ENCODE measurements around the gene ATG2A. TPM values are rescaled to one million over a fixed set of nuclear protein-coding genes. Genes with fewer than 3 reads are reported as not detected.

Gene ATG2A
- total and polyA plus RNA-seq, 2 donors from 2014 or later, result 16.8 to 26.9 TPM

GRCh38 chr11:64902102-64902900 lies 14.7 kb downstream of the ATG2A start:
- intact Hi-C loops (cut with DNase I), result no loop called here
- H3K27ac ChIP-seq (ENCODE audit: low read depth in 2 of 2, low read length in 2 of 2), result no peak overlapping the region
- H3K27me3 ChIP-seq (ENCODE audit: control insufficient read depth, insufficient read depth, low read length), result no peaks in the 10 kb centered on the region
- TF ChIP-seq CTCF (IDR thresholded peaks at IDR 0.05; ENCODE audit: borderline replicate concordance, extremely low read depth, insufficient read depth), result no peak
- DNase-seq (no peak), FAIRE-seq (no peak)
- no peak overlapping the region for H3K9ac ChIP-seq (ENCODE audit: low read length in 3 of 3)
- H3K4me1 ChIP-seq (ENCODE audit: control insufficient read depth in 2 of 3, insufficient read depth in 2 of 3, low read depth in 1 of 3, low read length in 3 of 3), result no peaks in the 10 kb centered on the region
- H3K9me3 ChIP-seq (ENCODE audit: control insufficient read depth in 2 of 3, insufficient read depth in 1 of 3, low read length in 3 of 3), result no peaks in the 10 kb centered on the region
- H3K4me3 ChIP-seq (ENCODE audit: low read length in 3 of 3), result no peak overlapping the region
- peaks cover 2 to 29% (median 13%) of the 10 kb centered on the region in 3 donors for H3K36me3 ChIP-seq (ENCODE audit: control insufficient read depth in 2 of 3, insufficient read depth in 3 of 3, low read length in 3 of 3)

GRCh38 chr11:64900774-64901173 lies 16.2 kb downstream of the ATG2A start:
- intact Hi-C loops (cut with DNase I), result no loop called here
- no peak for DNase-seq
- TF ChIP-seq CTCF (IDR thresholded peaks at IDR 0.05; ENCODE audit: borderline replicate concordance, extremely low read depth, insufficient read depth), result no peak
- H3K27ac ChIP-seq (ENCODE audit: low read depth in 2 of 2, low read length in 2 of 2), result no peak overlapping the region
- H3K4me3 ChIP-seq (ENCODE audit: low read length in 3 of 3), result no peak overlapping the region
- H3K27me3 ChIP-seq (ENCODE audit: control insufficient read depth, insufficient read depth, low read length), result no peaks in the 10 kb centered on the region
- no peak for FAIRE-seq
- H3K9ac ChIP-seq (ENCODE audit: low read length in 3 of 3), result no peak overlapping the region
- H3K9me3 ChIP-seq (ENCODE audit: control insufficient read depth in 2 of 3, insufficient read depth in 1 of 3, low read length in 3 of 3), result no peaks in the 10 kb centered on the region
- H3K4me1 ChIP-seq (ENCODE audit: control insufficient read depth in 2 of 3, insufficient read depth in 2 of 3, low read depth in 1 of 3, low read length in 3 of 3), result no peaks in the 10 kb centered on the region
- peaks cover 2 to 24% (median 11%) of the 10 kb centered on the region in 3 donors for H3K36me3 ChIP-seq (ENCODE audit: control insufficient read depth in 2 of 3, insufficient read depth in 3 of 3, low read length in 3 of 3)

- Histone ChIP-seq H3K9ac (ENCODE audit: low read length in 3 of 3) (no peak overlapping the region), H3K9me3 (ENCODE audit: control insufficient read depth in 2 of 3, insufficient read depth in 1 of 3, low read length in 3 of 3) (no peaks in the 10 kb centered on the region), H3K4me1 (ENCODE audit: control insufficient read depth in 2 of 3, insufficient read depth in 2 of 3, low read depth in 1 of 3, low read length in 3 of 3) (no peaks in the 10 kb centered on the region), H3K27ac (ENCODE audit: low read depth in 2 of 2, low read length in 2 of 2) (no peak overlapping the region), H3K36me3 (ENCODE audit: control insufficient read depth in 2 of 3, insufficient read depth in 3 of 3, low read length in 3 of 3) (peaks cover 2 to 19% (median 8%) of the 10 kb centered on the region in 3 donors), H3K4me3 (ENCODE audit: low read length in 3 of 3) (no peak overlapping the region), H3K27me3 (ENCODE audit: control insufficient read depth, insufficient read depth, low read length) (no peaks in the 10 kb centered on the region)
- FAIRE-seq (no peak), DNase-seq (peak in 1 of 5 donors; percentile 61)
- intact Hi-C loops (cut with DNase I), result no loop called here
- TF ChIP-seq CTCF (IDR thresholded peaks at IDR 0.05; ENCODE audit: borderline replicate concordance, extremely low read depth, insufficient read depth), result no peak
These were observed 16.7 kb downstream of the ATG2A start for GRCh38 chr11:64900263-64900678.
